IPS-NIHi7 (cell line): Measurements from ENCODE around the gene PALLD.
"Not testable (repeated sequence)": the region's sequence is repeated elsewhere in the genome, so short reads cannot be mapped to it uniquely, and the experiment has no call there.

Experiments
- DNase-seq: peaks from one replicate; pipeline ENCODE4 v3.0.0; 2012; ENCODE audit warnings: mixed read lengths; ENCODE audit errors: extremely low spot score

Gene PALLD

GRCh38 chr4:168702581-168703087, 205.8 kb downstream of the PALLD start:
- not testable (repeated sequence) for DNase-seq

- no peak for DNase-seq
Measured at GRCh38 chr4:168705121-168705520, 208.3 kb downstream of the PALLD start.

- no peak for DNase-seq
Measured at GRCh38 chr4:168707205-168707604, 210.4 kb downstream of the PALLD start.

GRCh38 chr4:168708108-168708507, 211.3 kb downstream of the PALLD start:
- DNase-seq: no peak

- DNase-seq: peak; percentile 49
Measured at GRCh38 chr4:168710353-168710946, 213.6 kb downstream of the PALLD start.

GRCh38 chr4:168711197-168712140, 214.6 kb downstream of the PALLD start:
- no peak for DNase-seq

GRCh38 chr4:168712316-168712890, 215.6 kb downstream of the PALLD start:
- DNase-seq: no peak

GRCh38 chr4:168713253-168713652, 216.4 kb downstream of the PALLD start:
- no peak for DNase-seq

- DNase-seq: no peak
Measured at GRCh38 chr4:168715896-168716295, 219.0 kb downstream of the PALLD start.

- no peak for DNase-seq
Measured at GRCh38 chr4:168716406-168717129, 219.7 kb downstream of the PALLD start.

GRCh38 chr4:168717847-168718246, 221.0 kb downstream of the PALLD start:
- DNase-seq: no peak

- no peak for DNase-seq
Measured at GRCh38 chr4:168719725-168720124, 222.9 kb downstream of the PALLD start.

GRCh38 chr4:168720396-168720900, 223.6 kb downstream of the PALLD start:
- DNase-seq: no peak

- DNase-seq: no peak
Measured at GRCh38 chr4:168722391-168722790, 225.5 kb downstream of the PALLD start.

- DNase-seq: no peak
Measured at GRCh38 chr4:168723020-168723419, 226.2 kb downstream of the PALLD start.

- DNase-seq: no peak
Measured at GRCh38 chr4:168723569-168723968, 226.7 kb downstream of the PALLD start.

GRCh38 chr4:168724243-168724642, 227.4 kb downstream of the PALLD start:
- DNase-seq: no peak

GRCh38 chr4:168724686-168725411, 228.0 kb downstream of the PALLD start:
- no peak for DNase-seq

GRCh38 chr4:168725930-168726329, 229.1 kb downstream of the PALLD start:
- no peak for DNase-seq

GRCh38 chr4:168727181-168727580, 230.3 kb downstream of the PALLD start:
- DNase-seq: not testable (repeated sequence)
